Right lobe of liver (tissue), 6 donors: ENCODE data around the gene SYNGAP1. TPM values are rescaled to one million over a fixed set of nuclear protein-coding genes. Genes with fewer than 3 reads are reported as not detected.
"Not testable (repeated sequence)": the region's sequence is repeated elsewhere in the genome, so short reads cannot be mapped to it uniquely, and the experiment has no call there.

Experiments used
- ATAC-seq, 4 donors: fragments of 200-7000 bp; cut with Tn5 transposase; one replicate each; pipeline ENCODE4 v1.9.1; 2020; ENCODE audit warnings: mild to moderate bottlenecking in 4 of 4, moderate library complexity in 4 of 4
- DNase-seq, 3 donors: peaks; one replicate each; pipeline ENCODE4 v3.0.0-alpha.2; 2020
- H3K27ac ChIP-seq, 3 donors: fragments of 200-600 bp; one replicate each; pipeline ENCODE4 v1.8.0; 2022
- H3K27me3 ChIP-seq, 2 donors: fragments of 200-600 bp; one replicate each; pipeline ENCODE4 v1.8.0; 2022
- H3K36me3 ChIP-seq, 4 donors: fragments of 200-600 bp; sonication (generic) in 1 of 4; one replicate each; pipeline versions ENCODE4 v1.5.1 to v1.8.0; 2017 to 2022; ENCODE audit warnings: control low read depth in 1 of 4
- H3K4me1 ChIP-seq, 4 donors: fragments of 200-600 bp; sonication (generic) in 1 of 4; one replicate each; pipeline versions ENCODE4 v1.5.1 to v1.8.0; 2017 to 2022; ENCODE audit warnings: control low read depth in 1 of 4
- H3K4me3 ChIP-seq, 3 donors: fragments of 200-600 bp; one replicate each; pipeline ENCODE4 v1.8.0; 2022
- H3K9me3 ChIP-seq, 4 donors: fragments of 200-600 bp; sonication (generic) in 1 of 4; one replicate each; pipeline versions ENCODE4 v1.5.1 to v1.8.0; 2017 to 2022; ENCODE audit warnings: control low read depth in 1 of 4
- CTCF ChIP-seq, 4 donors: fragments of 200-600 bp in 3 of 4; fragments of 450-650 bp in 1 of 4; IDR thresholded peaks; one replicate each; pipeline versions ENCODE4 v1.5.1 to v1.8.0; 2016 to 2022; ENCODE audit warnings: antibody characterized with exemption in 4 of 4, mild to moderate bottlenecking in 2 of 4
- POLR2A ChIP-seq: fragments of 450-650 bp; IDR thresholded peaks from one replicate; pipeline ENCODE4 v1.6.1; 2017; ENCODE audit warnings: antibody characterized with exemption, mild to moderate bottlenecking
- WGBS: methylation state at CpG from one replicate; pipeline ENCODE4 v1.1.6; 2018; ENCODE audit warnings: low coverage, low lambda C conversion rate; ENCODE audit not compliant: insufficient coverage; ENCODE audit errors: missing lambda C conversion rate; 5-methylcytosine and 5-hydroxymethylcytosine counted together
- intact Hi-C, 2 donors: fragments of 100-400 bp; cut with DNase I; formaldehyde crosslinking; loops; one replicate each; pipeline versions ENCODE4 v1.11.2 to v1.14.1; 2022
- total RNA-seq, 6 experiments: library from RNA; depleted of rRNA in 2 of 6; stranded (reverse); fragments of >200 nt in 2 of 6; fragmentation: NEBNext Ultra II Directional in 3 of 6; extraction: Animal tissue kit (Norgen Biotek cat#: 25700) in 3 of 6; gene quantifications; one replicate each; pipeline versions ENCODE4 v1.1.0 to v1.2.4, GENCODE V29; 2016 to 2023
- donor health status: DM: no; HTN: yes; CAD: no.
- donor health status: DM: no; HTN: no; CAD: no.
- donor health status: DM: no; HTN: no; CAD: no.
- donor health status: DM: no; HTN: yes; CAD: no.
- donor health status: DM: no; HTN: yes; CAD: no.

The SYNGAP1 gene
- total RNA-seq, 6 experiments from 2014 or later = 1.8 to 4.1 (median 2.8) TPM

GRCh38 chr6:33391922-33392594 is 27.8 kb upstream of the SYNGAP1 start:
- Histone ChIP-seq H3K36me3 (no peaks in the 10 kb centered on the region), H3K4me1 (peaks cover 0 to 9% (median 3%) of the 10 kb centered on the region in 4 donors), H3K27me3 (no peaks in the 10 kb centered on the region), H3K9me3 (no peaks in the 10 kb centered on the region), H3K4me3 (peak overlapping the region; percentile 40 to 56 (median 48)), H3K27ac (peak overlapping the region in 2 of 3 donors; percentile 10 to 13)
- no peak for ATAC-seq
- WGBS = 4% methylated on average over 10 of the region's 31 CpGs
- DNase-seq = no peak
- no peak for TF ChIP-seq POLR2A
- TF ChIP-seq CTCF (IDR thresholded peaks at IDR 0.05) = no peak
- intact Hi-C loops = no loop called here

- Histone ChIP-seq H3K27me3 (no peaks in the 10 kb centered on the region), H3K4me1 (peaks cover 0 to 9% (median 3%) of the 10 kb centered on the region in 4 donors), H3K4me3 (peak overlapping the region in 1 of 3 donors; percentile 40), H3K36me3 (no peaks in the 10 kb centered on the region), H3K27ac (no peak overlapping the region), H3K9me3 (no peaks in the 10 kb centered on the region)
- intact Hi-C loops = no loop called here
- 36% methylated on average over 5 of the region's 5 CpGs for WGBS
- no peak for ATAC-seq
- DNase-seq = no peak
- TF ChIP-seq POLR2A (no peak), CTCF (IDR thresholded peaks at IDR 0.05) (no peak)
Observed at GRCh38 chr6:33392595-33392948, 27.3 kb upstream of the SYNGAP1 start.

GRCh38 chr6:33392979-33393378 is 26.9 kb upstream of the SYNGAP1 start:
- no peak for TF ChIP-seq CTCF (IDR thresholded peaks at IDR 0.05)
- no peak for TF ChIP-seq POLR2A
- H3K27me3 ChIP-seq = no peaks in the 10 kb centered on the region
- peaks cover 0 to 9% (median 3%) of the 10 kb centered on the region in 4 donors for H3K4me1 ChIP-seq
- H3K36me3 ChIP-seq = no peaks in the 10 kb centered on the region
- no peaks in the 10 kb centered on the region for H3K9me3 ChIP-seq
- WGBS = 61% methylated on average over 3 of the region's 3 CpGs
- ATAC-seq = no peak
- H3K4me3 ChIP-seq = no peak overlapping the region
- DNase-seq = no peak
- H3K27ac ChIP-seq = no peak overlapping the region
- intact Hi-C loops = no loop called here

GRCh38 chr6:33397541-33397940 is 22.3 kb upstream of the SYNGAP1 start:
- Histone ChIP-seq H3K36me3 (no peaks in the 10 kb centered on the region), H3K27ac (no peak overlapping the region), H3K9me3 (no peaks in the 10 kb centered on the region), H3K4me1 (peaks cover 0 to under 1% (median 0%) of the 10 kb centered on the region in 4 donors), H3K27me3 (no peaks in the 10 kb centered on the region), H3K4me3 (no peak overlapping the region)
- intact Hi-C loops = no loop called here
- ATAC-seq (no peak), DNase-seq (no peak)
- 67% methylated on average over 1 of the region's 1 CpG for WGBS
- no peak for TF ChIP-seq POLR2A
- no peak for TF ChIP-seq CTCF (IDR thresholded peaks at IDR 0.05)

- intact Hi-C loops, ATAC-seq, DNase-seq, H3K36me3 ChIP-seq, H3K9me3 ChIP-seq, H3K27ac ChIP-seq, H3K4me3 ChIP-seq, H3K27me3 ChIP-seq, H3K4me1 ChIP-seq: not testable (repeated sequence)
- 83% methylated on average over 1 of the region's 3 CpGs for WGBS
Observed at GRCh38 chr6:33398601-33399000, 21.3 kb upstream of the SYNGAP1 start.

- DNase-seq, H3K27me3 ChIP-seq, ATAC-seq, H3K9me3 ChIP-seq, H3K36me3 ChIP-seq, intact Hi-C loops, H3K4me1 ChIP-seq, H3K27ac ChIP-seq, H3K4me3 ChIP-seq: not testable (repeated sequence)
- WGBS = 100% methylated on average over 5 of the region's 6 CpGs
Observed at GRCh38 chr6:33399881-33400280, 20.0 kb upstream of the SYNGAP1 start.
